DND-41 (cell line): ENCODE results near the gene COPS4.

Experiments
- ATAC-seq: fragments of 200-7000 bp; cut with Tn5 transposase; 3 replicates; pipeline ENCODE4 v1.9.1; 2021; ENCODE audit warnings: low read depth; ENCODE audit not compliant: insufficient read depth
- DNase-seq: peaks from one replicate; pipeline ENCODE4 v3.0.0-alpha.2; 2020
- H2AFZ ChIP-seq: 2 replicates; pipeline ENCODE4 v1.6.0; 2012; ENCODE audit warnings: low read depth, low read length
- H3K27ac ChIP-seq: 2 replicates; pipeline ENCODE4 v1.5.1; 2012; ENCODE audit warnings: low read length, inconsistent platforms
- H3K27me3 ChIP-seq: fragments of 200-600 bp; sonication (generic); 2 replicates; pipeline ENCODE4 v1.6.0; 2012; ENCODE audit warnings: low read length, mild to moderate bottlenecking, inconsistent platforms; ENCODE audit not compliant: insufficient read depth, poor library complexity
- H3K36me3 ChIP-seq: 2 replicates; pipeline ENCODE4 v1.5.1; 2012; ENCODE audit warnings: low read length, inconsistent platforms; ENCODE audit not compliant: insufficient read depth
- H3K4me1 ChIP-seq: 2 replicates; pipeline ENCODE4 v1.5.1; 2012; ENCODE audit warnings: mild to moderate bottlenecking, low read length; ENCODE audit not compliant: insufficient read depth
- H3K4me2 ChIP-seq: 2 replicates; pipeline ENCODE4 v1.6.0; 2012; ENCODE audit warnings: mild to moderate bottlenecking, moderate library complexity, low read length, inconsistent platforms; ENCODE audit not compliant: insufficient read depth
- H3K4me3 ChIP-seq, 2 experiments: fragments of 200-600 bp in 1 of 2; shearing (Covaris generic) in 1 of 2; 2 replicates each; pipeline ENCODE4 v1.5.1; 2012 to 2016; ENCODE audit warnings: inconsistent platforms in 2 of 2, low read length in 2 of 2, mild to moderate bottlenecking in 2 of 2, low read depth in 1 of 2, moderate library complexity in 1 of 2
- H3K79me2 ChIP-seq: 2 replicates; pipeline ENCODE4 v1.6.0; 2012; ENCODE audit warnings: low read length, inconsistent platforms; ENCODE audit not compliant: insufficient read depth
- H3K9ac ChIP-seq: 2 replicates; pipeline ENCODE4 v1.6.0; 2012; ENCODE audit warnings: low read depth, mild to moderate bottlenecking, inconsistent platforms, low read length, moderate library complexity
- H3K9me3 ChIP-seq: 2 replicates; pipeline ENCODE4 v1.5.1; 2012; ENCODE audit warnings: low read length, moderate library complexity, mild to moderate bottlenecking, inconsistent platforms; ENCODE audit not compliant: insufficient read depth, severe bottlenecking
- H4K20me1 ChIP-seq: 2 replicates; pipeline ENCODE4 v1.6.0; 2012; ENCODE audit warnings: low read length; ENCODE audit not compliant: insufficient read depth
- CTCF ChIP-seq: IDR thresholded peaks from 2 replicates; pipeline ENCODE4 v1.5.1; 2012; ENCODE audit warnings: borderline replicate concordance, low read length, moderate library complexity, mild to moderate bottlenecking; ENCODE audit not compliant: poor library complexity, severe bottlenecking; ENCODE audit errors: extremely low read depth
- EZH2 ChIP-seq: IDR thresholded peaks from 3 replicates; pipeline ENCODE4 v1.6.1; 2012; ENCODE audit warnings: borderline replicate concordance, low read depth, mild to moderate bottlenecking, moderate library complexity, low read length, inconsistent platforms; ENCODE audit not compliant: severe bottlenecking

The COPS4 gene

GRCh38 chr4:83011689-83012199 lies 23.2 kb upstream of the COPS4 start:
- Histone ChIP-seq H2AFZ (peak overlapping the region; percentile 70), H3K4me1 (peaks cover 43% of the 10 kb centered on the region)
- peak; percentile 10; the same call in 2 of the 3 replicates for ATAC-seq

GRCh38 chr4:83012200-83012686 lies 22.7 kb upstream of the COPS4 start:
- peak overlapping the region; percentile 78 for H3K4me2 ChIP-seq
- H3K9ac ChIP-seq: peak overlapping the region; percentile 98
- H3K27ac ChIP-seq: peak overlapping the region; percentile 85
- no peak for TF ChIP-seq CTCF
- no peak for TF ChIP-seq EZH2
- no peaks in the 10 kb centered on the region; the same call in 1 of the 2 replicates for H3K36me3 ChIP-seq
- ATAC-seq (peak; percentile 1; the same call in 1 of the 3 replicates), DNase-seq (peak; percentile 45)
- no peaks in the 10 kb centered on the region for H3K9me3 ChIP-seq
- H3K4me3 ChIP-seq: peak overlapping the region; percentile 78 to 85
- H3K4me1 ChIP-seq: peaks cover 42% of the 10 kb centered on the region
- H3K27me3 ChIP-seq: no peaks in the 10 kb centered on the region
- H3K79me2 ChIP-seq: peaks cover 53% of the 10 kb centered on the region
- peak overlapping the region; percentile 70 for H2AFZ ChIP-seq
- peaks cover 7% of the 10 kb centered on the region; the same call in 1 of the 2 replicates for H4K20me1 ChIP-seq

More at GRCh38 chr4:83011689-83012199, 23.2 kb upstream of the COPS4 start:
- Histone ChIP-seq H3K27ac (peak overlapping the region; percentile 85), H3K79me2 (peaks cover 58% of the 10 kb centered on the region), H3K4me2 (peak overlapping the region; percentile 78), H3K4me3 (peak overlapping the region; percentile 78 to 85), H3K9ac (peak overlapping the region; percentile 98), H4K20me1 (peaks cover 7% of the 10 kb centered on the region; the same call in 1 of the 2 replicates), H3K9me3 (no peaks in the 10 kb centered on the region), H3K36me3 (no peaks in the 10 kb centered on the region; the same call in 1 of the 2 replicates), H3K27me3 (no peaks in the 10 kb centered on the region)
- DNase-seq: peak; percentile 41
- TF ChIP-seq EZH2 (no peak), CTCF (no peak)

GRCh38 chr4:83012687-83013419 lies 22.1 kb upstream of the COPS4 start:
- peak overlapping the region; percentile 83 for H3K4me2 ChIP-seq
- TF ChIP-seq EZH2 (no peak), CTCF (peak; percentile 55)
- peaks cover 47% of the 10 kb centered on the region for H3K79me2 ChIP-seq
- ATAC-seq (peak; percentile 77), DNase-seq (peak; percentile 97)
- H3K4me1 ChIP-seq: peaks cover 36% of the 10 kb centered on the region
- H3K9me3 ChIP-seq: no peaks in the 10 kb centered on the region
- peak overlapping the region; percentile 85 for H3K27ac ChIP-seq
- H3K27me3 ChIP-seq: no peaks in the 10 kb centered on the region
- H3K9ac ChIP-seq: peak overlapping the region; percentile 98
- H4K20me1 ChIP-seq: peaks cover 3% of the 10 kb centered on the region; the same call in 1 of the 2 replicates
- H3K4me3 ChIP-seq: peak overlapping the region; percentile 78 to 85
- H3K36me3 ChIP-seq: no peaks in the 10 kb centered on the region; the same call in 1 of the 2 replicates
- H2AFZ ChIP-seq: peak overlapping the region; percentile 70
